Psoas muscle (tissue), 8 donors: Measurements from ENCODE around the gene ZBTB7C. TPM values are rescaled to one million over a fixed set of nuclear protein-coding genes. Genes with fewer than 3 reads are reported as not detected.

Source experiments
- ATAC-seq, 4 donors: fragments of 200-7000 bp; cut with Tn5 transposase; one replicate each; pipeline ENCODE4 v1.9.1; 2020; ENCODE audit warnings: moderate library complexity in 3 of 4, mild to moderate bottlenecking in 2 of 4
- DNase-seq, 2 donors: peaks; one replicate each; pipeline ENCODE4 v3.0.0-alpha.2; 2020
- H3K27ac ChIP-seq: fragments of 200-600 bp; one replicate; pipeline ENCODE4 v1.8.0; 2022
- H3K27me3 ChIP-seq, 3 donors: fragments of 200-600 bp in 1 of 3; one replicate each; pipeline versions ENCODE4 v1.6.1 to v1.8.0; 2013 to 2022; ENCODE audit warnings: low read length in 2 of 3, mild to moderate bottlenecking in 2 of 3, moderate library complexity in 1 of 3; ENCODE audit not compliant: insufficient read depth in 3 of 3
- H3K36me3 ChIP-seq, 2 donors: fragments of 200-600 bp in 1 of 2; one replicate each; pipeline versions ENCODE4 v1.6.1 to v1.8.0; 2013 to 2022; ENCODE audit warnings: low read depth in 1 of 2, mild to moderate bottlenecking in 1 of 2, moderate library complexity in 1 of 2; ENCODE audit not compliant: insufficient read depth in 1 of 2
- H3K4me1 ChIP-seq: fragments of 200-600 bp; one replicate; pipeline ENCODE4 v1.8.0; 2022
- H3K4me3 ChIP-seq: fragments of 200-600 bp; one replicate; pipeline ENCODE4 v1.8.0; 2022; ENCODE audit warnings: mild to moderate bottlenecking
- H3K9me3 ChIP-seq: fragments of 200-600 bp; one replicate; pipeline ENCODE4 v1.8.0; 2022
- WGBS, 3 donors: extraction: QIAGEN DNeasy Blood & Tissue Kit; methylation state at CpG; one replicate each; pipeline versions ENCODE4 v1.1.6 to v1.1.7; 2013; 5-methylcytosine and 5-hydroxymethylcytosine counted together
- intact Hi-C, 2 donors: fragments of 100-400 bp; cut with DNase I; formaldehyde crosslinking; loops; one replicate each; pipeline versions ENCODE4 v1.11.0 to v1.14.2; 2022
- polyA plus RNA-seq, 3 donors: library from polyadenylated mRNA; stranded (reverse); fragments of 200-250 nt; gene quantifications; one replicate each; pipeline ENCODE4 v1.2.3, GENCODE V29; 2013
- total RNA-seq, 4 donors: library from RNA; stranded (reverse); fragmentation: NEBNext Ultra II Directional in 2 of 4; extraction: Animal tissue kit (Norgen Biotek cat#: 25700) in 2 of 4; gene quantifications; one replicate each; pipeline versions ENCODE4 v1.2.1 to v1.2.4, GENCODE V29; 2021 to 2023
- TF ChIP-seq, protein P1 (sequence below): fragments of 200-600 bp; IDR thresholded peaks from one replicate; pipeline ENCODE4 v1.8.0; 2022; ENCODE audit warnings: antibody characterized with exemption
- donor health status: healthy with polysubstance abuse.
- donor health status: DM: no; HTN: no; CAD: no; lungs with moderate emphysema.
- donor health status: Bipolar disorder and iron deficiency.
- donor health status: healthy.
- donor health status: DM: yes; HTN: yes; CAD: no.
- donor health status: DM: no; HTN: no; CAD: no.
- donor health status: DM: no; HTN: no; CAD: no.
- donor health status: DM: yes; HTN: yes; CAD: no.

ZBTB7C gene
- total and polyA plus RNA-seq, 7 donors: 0.34 to 2.9 (median 0.78) TPM

GRCh38 chr18:47992266-47992665 lies 416.9 kb downstream of the ZBTB7C start:
- H3K36me3 ChIP-seq: no peaks in the 10 kb centered on the region
- no peak overlapping the region for H3K27ac ChIP-seq
- DNase-seq (no peak), ATAC-seq (no peak)
- no peak overlapping the region for H3K4me3 ChIP-seq
- TF ChIP-seq, protein P1, sequence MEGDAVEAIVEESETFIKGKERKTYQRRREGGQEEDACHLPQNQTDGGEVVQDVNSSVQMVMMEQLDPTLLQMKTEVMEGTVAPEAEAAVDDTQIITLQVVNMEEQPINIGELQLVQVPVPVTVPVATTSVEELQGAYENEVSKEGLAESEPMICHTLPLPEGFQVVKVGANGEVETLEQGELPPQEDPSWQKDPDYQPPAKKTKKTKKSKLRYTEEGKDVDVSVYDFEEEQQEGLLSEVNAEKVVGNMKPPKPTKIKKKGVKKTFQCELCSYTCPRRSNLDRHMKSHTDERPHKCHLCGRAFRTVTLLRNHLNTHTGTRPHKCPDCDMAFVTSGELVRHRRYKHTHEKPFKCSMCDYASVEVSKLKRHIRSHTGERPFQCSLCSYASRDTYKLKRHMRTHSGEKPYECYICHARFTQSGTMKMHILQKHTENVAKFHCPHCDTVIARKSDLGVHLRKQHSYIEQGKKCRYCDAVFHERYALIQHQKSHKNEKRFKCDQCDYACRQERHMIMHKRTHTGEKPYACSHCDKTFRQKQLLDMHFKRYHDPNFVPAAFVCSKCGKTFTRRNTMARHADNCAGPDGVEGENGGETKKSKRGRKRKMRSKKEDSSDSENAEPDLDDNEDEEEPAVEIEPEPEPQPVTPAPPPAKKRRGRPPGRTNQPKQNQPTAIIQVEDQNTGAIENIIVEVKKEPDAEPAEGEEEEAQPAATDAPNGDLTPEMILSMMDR: no peak
- 69 to 89% (median 88%) methylated on average over 4 of the region's 4 CpGs for WGBS, 3 donors
- H3K27me3 ChIP-seq: peaks cover 0 to 1% (median 0%) of the 10 kb centered on the region in 3 donors
- H3K4me1 ChIP-seq: no peaks in the 10 kb centered on the region
- peaks cover 1% of the 10 kb centered on the region for H3K9me3 ChIP-seq
- intact Hi-C loops: no loop called here

DNA sequence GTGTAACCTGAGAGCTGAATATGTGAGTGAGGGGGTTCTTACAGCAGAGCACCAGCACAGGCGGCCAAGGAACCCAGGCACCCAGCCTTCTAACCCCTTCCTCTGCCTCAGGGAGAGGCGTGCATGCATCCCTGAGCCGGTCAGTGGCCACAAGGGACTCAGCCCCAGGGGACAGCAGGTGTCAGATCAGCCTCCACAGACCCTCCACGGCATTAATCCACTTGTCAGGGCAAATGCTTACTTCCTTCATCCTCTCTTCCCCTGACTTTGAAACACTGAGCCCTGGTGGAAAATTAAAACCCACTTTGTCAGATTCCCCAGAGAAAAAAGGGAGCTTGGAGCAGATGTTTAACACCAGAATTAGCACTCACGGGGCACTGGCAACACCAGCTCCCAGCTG lies 418.2 kb downstream of the ZBTB7C start:
- H3K27me3 ChIP-seq: peaks cover 0 to 1% (median 0%) of the 10 kb centered on the region in 3 donors
- no peaks in the 10 kb centered on the region for H3K36me3 ChIP-seq
- no peak overlapping the region for H3K27ac ChIP-seq
- H3K4me1 ChIP-seq: no peaks in the 10 kb centered on the region
- TF ChIP-seq, protein P1: no peak
- H3K4me3 ChIP-seq: no peak overlapping the region
- intact Hi-C loops: no loop called here
- ATAC-seq (no peak), DNase-seq (no peak)
- 47 to 54% (median 49%) methylated on average over 5 of the region's 5 CpGs for WGBS, 3 donors
- no peaks in the 10 kb centered on the region for H3K9me3 ChIP-seq

- WGBS, 3 donors: 34 to 35% (median 34%) methylated on average over 3 of the region's 3 CpGs
- H3K27ac ChIP-seq: no peak overlapping the region
- no peaks in the 10 kb centered on the region for H3K36me3 ChIP-seq
- DNase-seq (no peak), ATAC-seq (no peak)
- intact Hi-C loops: no loop called here
- H3K4me1 ChIP-seq: no peaks in the 10 kb centered on the region
- TF ChIP-seq, protein P1: no peak
- peaks cover 0 to 1% (median 0%) of the 10 kb centered on the region in 3 donors for H3K27me3 ChIP-seq
- no peak overlapping the region for H3K4me3 ChIP-seq
- no peaks in the 10 kb centered on the region for H3K9me3 ChIP-seq
These were observed 421.8 kb downstream of the ZBTB7C start for GRCh38 chr18:47987388-47987699.

DNA sequence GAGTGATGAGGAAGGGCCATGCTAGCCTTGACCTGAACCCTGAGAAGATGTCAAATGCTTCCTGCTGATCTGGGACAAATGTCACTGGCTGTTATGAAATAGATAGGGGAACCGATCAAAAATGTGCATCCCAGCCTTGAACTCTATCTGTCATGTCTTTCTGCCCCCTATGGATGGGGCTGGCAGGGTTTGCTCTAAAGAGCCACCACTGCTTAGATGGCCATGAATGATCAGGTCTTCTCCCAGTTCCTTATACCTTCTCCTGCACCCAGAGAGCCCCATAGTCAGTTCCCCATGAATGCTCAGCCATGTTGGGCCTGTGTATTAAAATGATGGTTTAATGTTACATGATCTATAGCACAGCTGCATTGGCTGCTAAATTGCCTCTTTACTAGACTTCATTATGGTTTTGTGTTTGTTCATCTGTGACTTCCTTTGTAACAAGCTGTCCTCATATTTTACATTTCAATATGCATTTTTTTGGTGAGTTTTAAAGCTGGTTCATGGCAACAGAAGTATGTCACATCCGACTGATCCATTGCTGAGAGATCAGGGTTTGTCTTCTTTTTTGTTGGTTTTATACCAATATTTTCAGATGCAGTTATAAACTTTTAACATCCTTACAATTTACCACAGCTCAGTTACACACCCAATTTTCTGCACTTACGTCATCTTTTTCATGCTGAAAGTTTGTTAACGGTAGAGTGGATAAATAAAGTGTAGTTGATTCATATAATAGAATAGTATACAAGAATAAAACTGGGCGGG lies 422.4 kb downstream of the ZBTB7C start:
- WGBS, 3 donors: 50 to 64% (median 57%) methylated on average over 5 of the region's 5 CpGs
- TF ChIP-seq, protein P1: no peak
- no peak for ATAC-seq

GRCh38 chr18:47985866-47986265 lies 423.3 kb downstream of the ZBTB7C start:
- no peak for ATAC-seq
- no peak for DNase-seq
- intact Hi-C loops: no loop called here

More for the DNA sequence above, 422.4 kb downstream of the ZBTB7C start:
- H3K27me3 ChIP-seq: peaks cover 0 to 1% (median 0%) of the 10 kb centered on the region in 3 donors
- DNase-seq: no peak
- no peak overlapping the region for H3K27ac ChIP-seq
- intact Hi-C loops: no loop called here
- H3K4me3 ChIP-seq: no peak overlapping the region
- no peaks in the 10 kb centered on the region for H3K36me3 ChIP-seq
- H3K9me3 ChIP-seq: no peaks in the 10 kb centered on the region
- no peaks in the 10 kb centered on the region for H3K4me1 ChIP-seq

More at GRCh38 chr18:47985866-47986265, 423.3 kb downstream of the ZBTB7C start:
- Histone ChIP-seq H3K27ac (no peak overlapping the region), H3K9me3 (no peaks in the 10 kb centered on the region), H3K36me3 (no peaks in the 10 kb centered on the region), H3K27me3 (no peaks in the 10 kb centered on the region), H3K4me1 (no peaks in the 10 kb centered on the region), H3K4me3 (no peak overlapping the region)
- TF ChIP-seq, protein P1: no peak
- WGBS, 3 donors: 78 to 89% (median 79%) methylated on average over 7 of the region's 7 CpGs
